ENCODE results near the gene EPS8.
"Not testable (repeated sequence)": the region's sequence is repeated elsewhere in the genome, so short reads cannot be mapped to it uniquely, and the experiment has no call there.

DNA sequence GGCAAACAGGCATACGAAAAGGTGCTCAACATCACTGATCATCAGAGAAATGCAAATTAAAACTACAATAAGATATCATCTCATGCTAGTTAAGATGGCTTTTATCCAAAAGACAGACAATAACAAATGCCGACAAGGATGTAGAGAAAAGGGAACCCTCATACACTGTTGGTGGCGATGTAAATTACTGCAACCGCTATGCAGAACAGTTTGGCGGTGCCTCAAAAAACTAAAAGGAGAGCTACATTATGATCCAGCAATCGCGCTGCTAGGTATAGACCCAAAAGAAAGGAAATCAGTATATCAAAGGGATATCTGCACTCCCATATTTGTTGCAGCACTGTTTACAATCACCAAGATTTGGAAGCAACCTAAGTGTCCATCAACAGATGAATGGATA lies 27.0 kb downstream of the EPS8 start:
- TF ChIP-seq POLR2AphosphoS5 (IDR thresholded peaks at IDR 0.05; ENCODE audit: borderline replicate concordance, low read depth, low read length); EZH2 (IDR thresholded peaks at IDR 0.05); FOXP2 (optimal IDR thresholded peaks at IDR 0.05; ENCODE audit: control extremely low read depth, extremely low read length, insufficient read depth): not testable (repeated sequence)

All from SK-N-MC (cell line).